Fibroblast of mammary gland (primary cell): ENCODE results near the gene SLC27A4.

Source experiments
- DNase-seq: peaks from one replicate; pipeline ENCODE4 v3.0.0-alpha.2; 2010; ENCODE audit warnings: low read depth
- H3K4me3 ChIP-seq: 2 replicates; pipeline ENCODE4 v1.5.1; 2011; ENCODE audit warnings: low read depth, mild to moderate bottlenecking, low read length, moderate library complexity; ENCODE audit not compliant: control insufficient read depth
- CTCF ChIP-seq: conservative IDR thresholded peaks from 2 replicates; pipeline ENCODE4 v1.5.1; 2011; ENCODE audit warnings: low read depth, low read length, inconsistent platforms; ENCODE audit not compliant: control insufficient read depth, insufficient read depth

The SLC27A4 gene

GRCh38 chr9:128396970-128397613, 56.8 kb downstream of the SLC27A4 start:
- no peak for DNase-seq
- H3K4me3 ChIP-seq, result no peak overlapping the region
- no peak for TF ChIP-seq CTCF

GRCh38 chr9:128397831-128398230, 57.5 kb downstream of the SLC27A4 start:
- DNase-seq, result no peak
- H3K4me3 ChIP-seq, result no peak overlapping the region
- TF ChIP-seq CTCF, result no peak

GRCh38 chr9:128399861-128400260, 59.5 kb downstream of the SLC27A4 start:
- no peak for DNase-seq
- no peak for TF ChIP-seq CTCF
- H3K4me3 ChIP-seq, result no peak overlapping the region

DNA sequence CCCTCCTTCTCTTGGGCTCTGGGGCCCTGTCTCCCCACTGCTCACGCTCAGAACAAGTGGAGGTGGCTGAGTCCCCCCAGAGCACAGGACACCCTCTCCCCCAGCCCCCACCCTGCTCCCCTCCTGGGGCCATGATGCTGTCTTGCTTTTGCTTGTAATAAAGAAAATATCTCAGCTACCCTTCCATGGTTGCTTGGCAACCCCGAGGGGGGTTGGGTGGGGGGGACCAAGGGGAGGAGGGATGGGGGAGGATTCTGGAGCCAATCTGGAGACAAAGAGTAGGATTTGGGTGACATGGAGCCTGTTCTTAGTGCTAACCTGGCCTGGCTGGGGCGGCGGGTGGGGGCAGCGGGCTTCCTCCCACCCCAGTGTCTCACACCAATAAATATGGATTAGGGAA, 64.2 kb downstream of the SLC27A4 start:
- no peak for TF ChIP-seq CTCF
- no peak for DNase-seq
- H3K4me3 ChIP-seq, result no peak overlapping the region

DNA sequence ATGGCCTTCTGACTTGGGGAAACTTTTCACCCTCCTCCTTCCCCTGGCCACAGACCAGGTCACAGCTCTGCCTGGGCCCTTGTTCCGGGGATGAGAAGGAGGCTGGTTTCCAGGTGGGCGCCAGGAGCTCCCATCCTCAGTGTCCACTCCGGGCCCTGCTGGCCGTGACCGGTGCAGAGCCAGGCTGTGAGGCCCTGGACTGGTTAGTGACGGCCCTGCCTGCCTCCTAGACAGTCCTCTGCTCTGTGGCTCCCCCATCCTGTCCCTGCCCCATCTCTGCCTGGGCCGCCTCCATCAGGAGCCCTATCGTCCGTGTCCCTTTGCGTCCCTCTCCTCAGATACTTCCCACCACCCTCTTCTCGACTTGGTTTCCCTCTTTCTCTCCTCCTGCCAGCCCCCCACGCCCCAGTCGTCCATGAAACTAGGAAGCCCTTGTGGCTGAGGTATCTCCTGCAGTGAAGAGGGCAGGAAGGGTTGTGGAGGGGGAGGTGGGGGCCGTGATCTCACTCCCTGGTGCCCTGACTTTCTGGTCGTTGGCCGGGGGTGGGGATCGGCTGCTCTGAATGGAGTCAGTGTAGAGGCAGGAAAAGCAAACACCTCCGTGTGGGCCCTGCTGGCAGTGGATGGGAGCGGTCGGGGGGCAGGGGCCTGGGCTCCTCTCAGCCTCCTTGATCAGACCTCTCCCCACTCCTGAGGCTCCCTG, 64.9 kb downstream of the SLC27A4 start:
- H3K4me3 ChIP-seq, result no peak overlapping the region
- no peak for TF ChIP-seq CTCF
- DNase-seq, result no peak

DNA sequence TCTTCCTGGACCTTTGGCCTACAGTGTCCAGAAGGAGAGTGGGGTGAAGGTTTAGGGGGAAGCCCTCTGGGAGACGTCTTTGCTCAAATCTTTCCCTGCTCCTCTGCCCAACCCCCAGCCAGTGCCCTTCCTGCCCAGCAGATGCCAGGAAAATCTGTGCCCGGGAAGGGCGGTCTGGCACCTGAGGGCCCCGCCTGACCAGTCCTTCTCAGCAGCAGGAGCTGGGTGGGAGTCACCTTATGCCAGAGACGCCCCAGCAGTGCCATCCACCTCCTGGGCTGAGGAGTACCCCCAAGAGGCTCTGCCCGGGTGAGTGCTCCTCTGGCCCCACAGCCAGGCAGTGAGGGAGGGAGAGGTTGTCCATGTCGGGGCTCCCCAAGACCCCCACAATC, 65.4 kb downstream of the SLC27A4 start:
- H3K4me3 ChIP-seq, result no peak overlapping the region
- no peak for TF ChIP-seq CTCF
- no peak for DNase-seq
